HG02610 (cell line): Measurements from ENCODE around the gene DGKQ.

Experiments
- ATAC-seq: cut with Tn5 transposase; IDR thresholded peaks from one replicate; pipeline ENCODE4 v1.9.1; 2021; ENCODE audit warnings: mild to moderate bottlenecking, moderate library complexity; ENCODE audit not compliant: unreplicated experiment

Gene DGKQ, protein sequence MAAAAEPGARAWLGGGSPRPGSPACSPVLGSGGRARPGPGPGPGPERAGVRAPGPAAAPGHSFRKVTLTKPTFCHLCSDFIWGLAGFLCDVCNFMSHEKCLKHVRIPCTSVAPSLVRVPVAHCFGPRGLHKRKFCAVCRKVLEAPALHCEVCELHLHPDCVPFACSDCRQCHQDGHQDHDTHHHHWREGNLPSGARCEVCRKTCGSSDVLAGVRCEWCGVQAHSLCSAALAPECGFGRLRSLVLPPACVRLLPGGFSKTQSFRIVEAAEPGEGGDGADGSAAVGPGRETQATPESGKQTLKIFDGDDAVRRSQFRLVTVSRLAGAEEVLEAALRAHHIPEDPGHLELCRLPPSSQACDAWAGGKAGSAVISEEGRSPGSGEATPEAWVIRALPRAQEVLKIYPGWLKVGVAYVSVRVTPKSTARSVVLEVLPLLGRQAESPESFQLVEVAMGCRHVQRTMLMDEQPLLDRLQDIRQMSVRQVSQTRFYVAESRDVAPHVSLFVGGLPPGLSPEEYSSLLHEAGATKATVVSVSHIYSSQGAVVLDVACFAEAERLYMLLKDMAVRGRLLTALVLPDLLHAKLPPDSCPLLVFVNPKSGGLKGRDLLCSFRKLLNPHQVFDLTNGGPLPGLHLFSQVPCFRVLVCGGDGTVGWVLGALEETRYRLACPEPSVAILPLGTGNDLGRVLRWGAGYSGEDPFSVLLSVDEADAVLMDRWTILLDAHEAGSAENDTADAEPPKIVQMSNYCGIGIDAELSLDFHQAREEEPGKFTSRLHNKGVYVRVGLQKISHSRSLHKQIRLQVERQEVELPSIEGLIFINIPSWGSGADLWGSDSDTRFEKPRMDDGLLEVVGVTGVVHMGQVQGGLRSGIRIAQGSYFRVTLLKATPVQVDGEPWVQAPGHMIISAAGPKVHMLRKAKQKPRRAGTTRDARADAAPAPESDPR

DNA sequence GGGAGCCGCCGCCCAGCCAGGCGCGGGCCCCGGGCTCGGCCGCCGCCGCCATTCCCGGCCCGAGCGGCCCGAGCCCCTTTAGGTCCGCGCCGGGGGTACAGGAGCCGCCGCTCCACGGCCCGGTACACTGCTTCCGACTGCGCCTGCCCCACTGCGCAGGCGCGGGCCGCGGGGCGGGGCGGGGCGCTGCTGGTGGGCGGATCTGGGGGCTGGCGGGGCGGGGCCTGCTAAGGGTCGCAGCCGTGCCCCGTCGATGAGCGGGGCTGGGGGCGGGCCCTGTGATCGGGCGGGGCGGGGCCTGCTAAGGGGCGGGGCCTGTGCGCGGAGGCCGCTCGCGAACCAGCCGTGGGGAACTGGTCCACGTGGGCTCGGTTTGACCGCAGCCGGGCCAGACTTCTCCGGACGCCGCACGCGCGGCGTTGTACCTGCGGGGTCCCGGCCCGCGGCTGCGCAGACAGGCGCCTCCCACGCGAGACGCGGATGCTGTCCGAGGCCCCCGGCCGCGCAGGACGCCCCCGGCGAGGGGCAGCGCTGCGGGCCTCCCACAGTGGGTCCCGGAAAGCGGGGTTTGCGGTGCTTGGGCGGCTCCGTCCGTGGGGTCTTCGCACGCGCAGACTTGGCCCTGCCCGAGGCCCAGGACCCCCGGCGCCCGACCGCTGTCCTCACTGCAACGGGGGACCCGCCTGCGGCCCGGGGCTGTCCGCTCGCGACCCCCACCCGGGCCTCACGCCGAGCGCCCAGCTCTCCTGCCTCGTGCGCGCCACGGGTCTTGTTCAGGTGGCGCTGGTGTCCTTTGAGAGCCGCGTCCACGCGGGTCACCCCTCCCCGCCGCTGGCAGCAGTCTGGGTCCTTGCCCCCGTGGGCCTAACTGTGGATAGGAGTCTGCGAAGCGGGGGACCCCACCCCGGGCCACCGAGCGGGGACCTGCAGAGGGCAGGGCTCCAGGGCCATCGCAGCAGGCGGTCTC lies at the start of gene DGKQ:
Gene DGKQ, minus strand, starts transcription at position 139 of the 967 bp plus-strand sequence. Its CDS starts 87 bp downstream, at position 52.
- peak; percentile 60 for ATAC-seq

DNA sequence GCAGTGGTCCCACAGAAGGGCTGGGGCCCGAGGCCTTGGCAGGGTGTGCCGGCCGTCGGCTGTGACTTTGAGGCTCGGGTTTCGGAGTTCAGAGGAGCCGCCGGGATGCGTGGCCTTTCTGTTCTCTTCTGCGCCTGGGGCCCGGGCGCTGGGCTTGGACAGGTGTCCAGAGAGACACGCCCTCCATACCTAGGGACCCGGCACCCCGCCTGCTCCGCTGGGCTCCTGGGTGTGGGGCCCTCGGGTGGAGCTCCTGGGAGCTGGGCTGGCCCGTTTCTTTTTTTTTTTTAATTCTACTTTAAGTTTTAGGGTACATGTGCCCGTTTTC lies 49.3 kb upstream of the DGKQ start:
- no peak for ATAC-seq

GRCh38 chr4:1022051-1022738 lies 48.8 kb upstream of the DGKQ start:
- no peak for ATAC-seq

DNA sequence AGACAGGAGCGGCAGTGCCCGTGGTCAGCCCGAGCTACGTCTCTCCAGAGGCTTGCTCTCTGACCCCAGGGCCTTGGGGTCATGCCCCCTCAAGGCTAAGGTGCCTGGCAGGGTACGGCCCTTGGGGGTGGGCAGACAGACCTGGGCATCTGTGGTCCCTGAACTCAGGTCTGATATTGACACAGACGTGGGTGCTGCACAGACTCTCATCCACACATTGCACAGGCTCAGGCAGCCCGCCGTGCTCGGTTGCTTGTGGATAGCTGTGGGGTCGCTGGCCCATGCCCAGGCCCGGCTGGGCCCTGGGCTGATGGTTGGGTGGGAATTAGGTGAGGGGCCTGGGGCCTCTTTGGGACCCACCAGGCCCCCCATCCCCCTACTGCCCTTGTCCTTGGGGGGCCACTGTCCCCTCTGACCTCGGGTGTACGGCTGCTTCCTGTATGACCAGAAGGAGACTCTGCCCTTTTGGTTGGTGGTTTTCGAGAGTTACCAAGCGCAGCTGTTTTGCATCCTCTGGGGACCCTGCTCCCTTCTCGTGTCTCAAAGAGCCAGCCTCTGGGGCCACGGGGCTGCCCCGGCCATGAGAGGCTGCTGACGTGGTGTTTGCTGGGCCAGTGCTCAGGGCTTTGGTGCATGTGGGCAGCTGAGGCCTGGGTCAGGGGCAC lies 48.1 kb upstream of the DGKQ start:
- peak; percentile 49 for ATAC-seq

DNA sequence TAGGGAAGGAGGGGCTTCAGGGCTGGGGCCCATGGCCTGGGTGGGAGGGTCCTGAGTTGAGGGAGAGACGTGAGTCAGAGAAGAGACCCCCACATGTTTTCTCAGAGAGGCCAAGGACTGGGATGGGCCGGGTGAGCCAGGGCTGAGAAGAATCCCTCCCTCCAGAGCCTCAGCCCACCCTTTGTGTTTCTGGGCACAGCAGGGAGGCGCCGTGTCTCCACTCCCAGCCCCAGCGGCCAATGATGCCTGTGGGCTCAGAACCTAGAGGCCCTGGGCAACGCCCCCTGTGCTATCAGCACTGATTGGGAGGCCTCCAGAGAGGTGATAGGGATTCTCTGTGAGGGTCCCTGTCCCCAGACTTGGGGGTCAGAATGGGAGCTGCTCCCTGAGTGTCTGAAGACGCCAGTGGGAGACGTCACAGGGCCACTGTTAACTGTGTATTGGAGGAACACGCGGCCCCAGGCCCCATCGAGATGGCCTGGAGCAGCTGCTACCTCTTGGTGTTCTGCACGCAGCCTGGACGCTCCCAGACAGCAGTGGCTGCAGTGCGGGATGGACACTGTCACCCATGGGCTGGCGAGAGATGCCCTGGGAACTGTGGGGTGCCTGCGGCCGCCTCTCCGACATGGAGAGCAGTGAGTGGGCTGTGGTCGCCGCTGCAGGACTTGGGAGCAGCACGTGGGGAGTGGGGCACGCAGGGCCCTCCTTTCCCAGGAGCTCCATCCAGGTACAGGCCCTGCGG lies 46.5 kb upstream of the DGKQ start:
- no peak for ATAC-seq

GRCh38 chr4:1019320-1019719 lies 46.0 kb upstream of the DGKQ start:
- ATAC-seq, result no peak

- no peak for ATAC-seq
Observed at GRCh38 chr4:1018147-1019020, 45.0 kb upstream of the DGKQ start.

- no peak for ATAC-seq
Observed at GRCh38 chr4:1017706-1018105, 44.3 kb upstream of the DGKQ start.

GRCh38 chr4:1017211-1017610 lies 43.8 kb upstream of the DGKQ start:
- no peak for ATAC-seq

- ATAC-seq, result no peak
Observed at GRCh38 chr4:1015746-1016145, 42.4 kb upstream of the DGKQ start.

DNA sequence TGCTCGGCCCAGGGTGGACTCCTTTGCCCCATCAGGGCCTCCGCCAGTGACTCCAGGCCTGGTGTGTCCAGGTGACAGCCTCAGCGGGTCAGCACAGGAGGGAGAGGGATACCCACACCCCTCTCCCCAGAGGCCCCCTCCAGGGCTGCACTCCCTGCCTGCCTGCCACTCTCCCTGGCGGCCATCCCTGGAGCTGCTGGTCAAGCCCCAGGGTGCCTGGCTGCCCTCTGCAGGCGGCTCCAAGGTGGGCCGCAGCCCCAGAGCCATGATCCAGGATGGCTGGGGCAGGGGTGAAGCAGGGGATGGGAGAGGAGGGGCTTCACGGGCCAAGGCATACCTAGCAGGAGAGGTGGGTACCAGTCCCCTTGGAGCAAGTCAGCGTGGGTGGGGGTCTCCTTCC lies 41.8 kb upstream of the DGKQ start:
- no peak for ATAC-seq

- ATAC-seq, result no peak
Observed at GRCh38 chr4:1014291-1015167, 41.2 kb upstream of the DGKQ start.

- no peak for ATAC-seq
Observed at GRCh38 chr4:1013225-1014073, 40.1 kb upstream of the DGKQ start.

GRCh38 chr4:1012034-1012739 lies 38.8 kb upstream of the DGKQ start:
- ATAC-seq, result no peak

GRCh38 chr4:1011666-1012033 lies 38.3 kb upstream of the DGKQ start:
- no peak for ATAC-seq
